Activated naive CD8-positive, alpha-beta T cell treated with anti-CD3 and anti-CD28 coated beads, Interleukin-2, amount 50 U/mL, for 24 hours (primary cell): ENCODE measurements around the gene EFCAB11.

ENCODE experiments used
- ATAC-seq: fragments of 150-1000 bp; cut with Tn5 transposase; one replicate; pipeline ENCODE4 v1.10.0; 2021
- DNase-seq: peaks from one replicate; pipeline ENCODE4 v3.0.0; 2021
- H3K27ac Mint-ChIP-seq: one replicate; pipeline ENCODE4 v1.8.0; 2021; ENCODE audit warnings: mild to moderate bottlenecking, mixed read lengths
- H3K27me3 Mint-ChIP-seq: one replicate; pipeline ENCODE4 v1.8.0; 2021; ENCODE audit warnings: mixed read lengths
- H3K36me3 Mint-ChIP-seq: one replicate; pipeline ENCODE4 v1.8.0; 2021; ENCODE audit warnings: low read depth, mixed read lengths
- H3K4me1 Mint-ChIP-seq: one replicate; pipeline ENCODE4 v1.8.0; 2021; ENCODE audit warnings: mixed read lengths
- H3K4me3 Mint-ChIP-seq: one replicate; pipeline ENCODE4 v1.8.0; 2021; ENCODE audit warnings: mild to moderate bottlenecking, moderate library complexity, mixed read lengths
- H3K9me3 Mint-ChIP-seq: one replicate; pipeline ENCODE4 v1.8.0; 2021; ENCODE audit warnings: mixed read lengths

EFCAB11 gene

GRCh38 chr14:89810101-89810500 is 144.4 kb downstream of the EFCAB11 start:
- Mint-ChIP-seq H3K27ac (no peak overlapping the region), H3K27me3 (no peaks in the 10 kb centered on the region), H3K4me3 (no peak overlapping the region), H3K9me3 (no peaks in the 10 kb centered on the region), H3K36me3 (no peaks in the 10 kb centered on the region), H3K4me1 (no peaks in the 10 kb centered on the region)
- ATAC-seq (no peak), DNase-seq (no peak)

GRCh38 chr14:89807892-89808291 is 146.6 kb downstream of the EFCAB11 start:
- ATAC-seq: no peak
- H3K27me3 Mint-ChIP-seq: no peaks in the 10 kb centered on the region

GRCh38 chr14:89807151-89807550 is 147.4 kb downstream of the EFCAB11 start:
- ATAC-seq (no peak), DNase-seq (no peak)
- no peak overlapping the region for H3K27ac Mint-ChIP-seq
- H3K4me1 Mint-ChIP-seq: no peaks in the 10 kb centered on the region
- no peaks in the 10 kb centered on the region for H3K9me3 Mint-ChIP-seq
- no peaks in the 10 kb centered on the region for H3K27me3 Mint-ChIP-seq
- no peaks in the 10 kb centered on the region for H3K36me3 Mint-ChIP-seq
- H3K4me3 Mint-ChIP-seq: no peak overlapping the region

More at GRCh38 chr14:89807892-89808291, 146.6 kb downstream of the EFCAB11 start:
- Mint-ChIP-seq H3K27ac (no peak overlapping the region), H3K4me1 (no peaks in the 10 kb centered on the region), H3K36me3 (no peaks in the 10 kb centered on the region), H3K9me3 (no peaks in the 10 kb centered on the region), H3K4me3 (no peak overlapping the region)
- no peak for DNase-seq

- DNase-seq (no peak), ATAC-seq (no peak)
- H3K27me3 Mint-ChIP-seq: no peaks in the 10 kb centered on the region
- H3K4me3 Mint-ChIP-seq: no peak overlapping the region
- H3K36me3 Mint-ChIP-seq: no peaks in the 10 kb centered on the region
- H3K27ac Mint-ChIP-seq: no peak overlapping the region
- no peaks in the 10 kb centered on the region for H3K4me1 Mint-ChIP-seq
- H3K9me3 Mint-ChIP-seq: no peaks in the 10 kb centered on the region
These were observed 148.1 kb downstream of the EFCAB11 start for GRCh38 chr14:89806451-89806850.

GRCh38 chr14:89805501-89805900 is 149.0 kb downstream of the EFCAB11 start:
- Mint-ChIP-seq H3K4me3 (no peak overlapping the region), H3K9me3 (no peaks in the 10 kb centered on the region)
- no peak for DNase-seq

GRCh38 chr14:89803542-89803941 is 151.0 kb downstream of the EFCAB11 start:
- Mint-ChIP-seq H3K9me3 (no peaks in the 10 kb centered on the region), H3K4me1 (no peaks in the 10 kb centered on the region), H3K27ac (no peak overlapping the region), H3K27me3 (no peaks in the 10 kb centered on the region), H3K36me3 (no peaks in the 10 kb centered on the region), H3K4me3 (no peak overlapping the region)
- ATAC-seq (no peak), DNase-seq (no peak)

More at GRCh38 chr14:89805501-89805900, 149.0 kb downstream of the EFCAB11 start:
- Mint-ChIP-seq H3K27me3 (no peaks in the 10 kb centered on the region), H3K27ac (no peak overlapping the region), H3K4me1 (no peaks in the 10 kb centered on the region), H3K36me3 (no peaks in the 10 kb centered on the region)
- no peak for ATAC-seq

GRCh38 chr14:89801136-89801535 is 153.4 kb downstream of the EFCAB11 start:
- Mint-ChIP-seq H3K36me3 (no peaks in the 10 kb centered on the region), H3K4me3 (no peak overlapping the region), H3K27ac (no peak overlapping the region), H3K27me3 (no peaks in the 10 kb centered on the region), H3K9me3 (no peaks in the 10 kb centered on the region), H3K4me1 (no peaks in the 10 kb centered on the region)
- no peak for DNase-seq
- ATAC-seq: no peak

GRCh38 chr14:89798212-89798773 is 156.2 kb downstream of the EFCAB11 start:
- no peak for DNase-seq
- no peaks in the 10 kb centered on the region for H3K36me3 Mint-ChIP-seq
- no peak for ATAC-seq
- no peaks in the 10 kb centered on the region for H3K9me3 Mint-ChIP-seq
- no peak overlapping the region for H3K4me3 Mint-ChIP-seq
- no peaks in the 10 kb centered on the region for H3K27me3 Mint-ChIP-seq
- H3K4me1 Mint-ChIP-seq: no peaks in the 10 kb centered on the region
- no peak overlapping the region for H3K27ac Mint-ChIP-seq

- no peaks in the 10 kb centered on the region for H3K27me3 Mint-ChIP-seq
These were observed 157.4 kb downstream of the EFCAB11 start for GRCh38 chr14:89797148-89797547.

GRCh38 chr14:89794096-89794495 is 160.4 kb downstream of the EFCAB11 start:
- no peaks in the 10 kb centered on the region for H3K36me3 Mint-ChIP-seq
- H3K9me3 Mint-ChIP-seq: no peaks in the 10 kb centered on the region
- DNase-seq: no peak
- ATAC-seq: no peak
- no peaks in the 10 kb centered on the region for H3K4me1 Mint-ChIP-seq
- no peak overlapping the region for H3K4me3 Mint-ChIP-seq
- no peaks in the 10 kb centered on the region for H3K27me3 Mint-ChIP-seq
- H3K27ac Mint-ChIP-seq: no peak overlapping the region

More at GRCh38 chr14:89797148-89797547, 157.4 kb downstream of the EFCAB11 start:
- DNase-seq: no peak
- H3K36me3 Mint-ChIP-seq: no peaks in the 10 kb centered on the region
- ATAC-seq: no peak
- H3K9me3 Mint-ChIP-seq: no peaks in the 10 kb centered on the region
- no peaks in the 10 kb centered on the region for H3K4me1 Mint-ChIP-seq
- H3K4me3 Mint-ChIP-seq: no peak overlapping the region
- no peak overlapping the region for H3K27ac Mint-ChIP-seq

- H3K27ac Mint-ChIP-seq: no peak overlapping the region
- H3K27me3 Mint-ChIP-seq: no peaks in the 10 kb centered on the region
- H3K4me3 Mint-ChIP-seq: no peak overlapping the region
- no peaks in the 10 kb centered on the region for H3K36me3 Mint-ChIP-seq
- ATAC-seq: no peak
- no peak for DNase-seq
- no peaks in the 10 kb centered on the region for H3K4me1 Mint-ChIP-seq
- H3K9me3 Mint-ChIP-seq: no peaks in the 10 kb centered on the region
These were observed 161.2 kb downstream of the EFCAB11 start for GRCh38 chr14:89793367-89793716.

- Mint-ChIP-seq H3K4me1 (no peaks in the 10 kb centered on the region), H3K9me3 (no peaks in the 10 kb centered on the region), H3K27me3 (no peaks in the 10 kb centered on the region), H3K4me3 (no peak overlapping the region), H3K27ac (no peak overlapping the region), H3K36me3 (no peaks in the 10 kb centered on the region)
- ATAC-seq (no peak), DNase-seq (no peak)
These were observed 161.8 kb downstream of the EFCAB11 start for GRCh38 chr14:89792489-89793366.

GRCh38 chr14:89787525-89787924 is 167.0 kb downstream of the EFCAB11 start:
- H3K36me3 Mint-ChIP-seq: no peaks in the 10 kb centered on the region
- no peaks in the 10 kb centered on the region for H3K27me3 Mint-ChIP-seq
- H3K9me3 Mint-ChIP-seq: no peaks in the 10 kb centered on the region
- H3K27ac Mint-ChIP-seq: no peak overlapping the region
- H3K4me1 Mint-ChIP-seq: no peaks in the 10 kb centered on the region
- no peak for DNase-seq
- no peak overlapping the region for H3K4me3 Mint-ChIP-seq
- no peak for ATAC-seq

GRCh38 chr14:89781046-89781445 is 173.5 kb downstream of the EFCAB11 start:
- H3K4me1 Mint-ChIP-seq: no peaks in the 10 kb centered on the region
- no peak overlapping the region for H3K4me3 Mint-ChIP-seq
- H3K27me3 Mint-ChIP-seq: no peaks in the 10 kb centered on the region
- no peak overlapping the region for H3K27ac Mint-ChIP-seq
- ATAC-seq: no peak
- no peaks in the 10 kb centered on the region for H3K9me3 Mint-ChIP-seq
- no peaks in the 10 kb centered on the region for H3K36me3 Mint-ChIP-seq
- DNase-seq: no peak

GRCh38 chr14:89779707-89780106 is 174.8 kb downstream of the EFCAB11 start:
- Mint-ChIP-seq H3K27ac (no peak overlapping the region), H3K4me1 (no peaks in the 10 kb centered on the region), H3K36me3 (no peaks in the 10 kb centered on the region)

More at GRCh38 chr14:89779707-89780106, 174.8 kb downstream of the EFCAB11 start:
- Mint-ChIP-seq H3K4me3 (no peak overlapping the region), H3K9me3 (no peaks in the 10 kb centered on the region), H3K27me3 (no peaks in the 10 kb centered on the region)
- DNase-seq: no peak
- no peak for ATAC-seq
